Renal pelvis (tissue), 4 donors: ENCODE measurements around the gene SLX9. TPM values are rescaled to one million over a fixed set of nuclear protein-coding genes. Genes with fewer than 3 reads are reported as not detected.
A peak's percentile ranks its signal among the peaks of the same experiment; 100 is the strongest.

Experiments used
- DNase-seq: peaks from one replicate; pipeline ENCODE4 v3.0.0-alpha.2; 2013
- polyA plus RNA-seq, 3 donors: library from polyadenylated mRNA; unstranded; fragments of 120-200 nt; gene quantifications; one replicate each; pipeline ENCODE4 v1.2.1, GENCODE V29; 2013; ENCODE audit not compliant: insufficient read length in 3 of 3

The SLX9 gene
- polyA plus RNA-seq, 3 donors, result 17.9 to 24.4 (median 24.0) TPM

- no peak for DNase-seq
Observed at GRCh38 chr21:44999428-44999971, 59.7 kb downstream of the SLX9 start.

GRCh38 chr21:44999972-45000636 is 60.3 kb downstream of the SLX9 start:
- no peak for DNase-seq

GRCh38 chr21:45000637-45001133 is 60.9 kb downstream of the SLX9 start:
- no peak for DNase-seq

GRCh38 chr21:45001134-45002095 is 61.6 kb downstream of the SLX9 start:
- DNase-seq, result no peak

- no peak for DNase-seq
Observed at GRCh38 chr21:45002381-45003204, 62.8 kb downstream of the SLX9 start.

GRCh38 chr21:45003331-45004058 is 63.7 kb downstream of the SLX9 start:
- no peak for DNase-seq

- DNase-seq, result no peak
Observed at GRCh38 chr21:45004059-45004422, 64.2 kb downstream of the SLX9 start.

GRCh38 chr21:45004481-45005247 is 64.8 kb downstream of the SLX9 start:
- no peak for DNase-seq

- DNase-seq, result no peak
Observed at GRCh38 chr21:45006536-45007095, 66.8 kb downstream of the SLX9 start.

GRCh38 chr21:45009616-45010015 is 69.8 kb downstream of the SLX9 start:
- no peak for DNase-seq

- no peak for DNase-seq
Observed at GRCh38 chr21:45010096-45010495, 70.3 kb downstream of the SLX9 start.

- no peak for DNase-seq
Observed at GRCh38 chr21:45010860-45011259, 71.0 kb downstream of the SLX9 start.

- DNase-seq, result no peak
Observed at GRCh38 chr21:45011426-45011825, 71.6 kb downstream of the SLX9 start.

- peak; percentile 90 for DNase-seq
Observed at GRCh38 chr21:45011911-45012661, 72.3 kb downstream of the SLX9 start.

- no peak for DNase-seq
Observed at GRCh38 chr21:45012662-45013259, 72.9 kb downstream of the SLX9 start.

- no peak for DNase-seq
Observed at GRCh38 chr21:45013260-45013841, 73.5 kb downstream of the SLX9 start.

- no peak for DNase-seq
Observed at GRCh38 chr21:45014747-45015468, 75.1 kb downstream of the SLX9 start.

- DNase-seq, result no peak
Observed at GRCh38 chr21:45015469-45015860, 75.6 kb downstream of the SLX9 start.
